Mucosa of rectum (tissue), 2 donors: ENCODE results near the gene RPL22L1.
"Not testable (repeated sequence)": the region's sequence is repeated elsewhere in the genome, so short reads cannot be mapped to it uniquely, and the experiment has no call there.

Experiments
- H3K27ac ChIP-seq, 2 donors: one replicate each; pipeline ENCODE4 v1.7.0; 2013; ENCODE audit warnings: inconsistent platforms in 2 of 2, low read depth in 2 of 2, low read length in 2 of 2
- H3K27me3 ChIP-seq, 2 donors: one replicate each; pipeline ENCODE4 v1.7.0; 2013; ENCODE audit warnings: low read length in 2 of 2; ENCODE audit not compliant: control insufficient read depth in 2 of 2, insufficient read depth in 2 of 2
- H3K36me3 ChIP-seq, 2 donors: one replicate each; pipeline ENCODE4 v1.7.0; 2013; ENCODE audit warnings: low read length in 2 of 2; ENCODE audit not compliant: control insufficient read depth in 2 of 2, insufficient read depth in 2 of 2
- H3K4me1 ChIP-seq, 2 donors: one replicate each; pipeline ENCODE4 v1.7.0; 2013; ENCODE audit warnings: low read length in 2 of 2, mild to moderate bottlenecking in 1 of 2; ENCODE audit not compliant: control insufficient read depth in 2 of 2, insufficient read depth in 2 of 2
- H3K4me3 ChIP-seq, 2 donors: one replicate each; pipeline ENCODE4 v1.7.0; 2013; ENCODE audit warnings: low read length in 2 of 2
- H3K9ac ChIP-seq, 2 donors: one replicate each; pipeline ENCODE4 v1.7.0; 2013; ENCODE audit warnings: low read length in 2 of 2, low read depth in 1 of 2, mild to moderate bottlenecking in 1 of 2
- H3K9me3 ChIP-seq, 2 donors: one replicate each; pipeline ENCODE4 v1.7.0; 2013; ENCODE audit warnings: low read length in 2 of 2; ENCODE audit not compliant: control insufficient read depth in 2 of 2
- donor health status: healthy.
- donor health status: Normal muscosa, but diverticular disease.

RPL22L1 gene

DNA sequence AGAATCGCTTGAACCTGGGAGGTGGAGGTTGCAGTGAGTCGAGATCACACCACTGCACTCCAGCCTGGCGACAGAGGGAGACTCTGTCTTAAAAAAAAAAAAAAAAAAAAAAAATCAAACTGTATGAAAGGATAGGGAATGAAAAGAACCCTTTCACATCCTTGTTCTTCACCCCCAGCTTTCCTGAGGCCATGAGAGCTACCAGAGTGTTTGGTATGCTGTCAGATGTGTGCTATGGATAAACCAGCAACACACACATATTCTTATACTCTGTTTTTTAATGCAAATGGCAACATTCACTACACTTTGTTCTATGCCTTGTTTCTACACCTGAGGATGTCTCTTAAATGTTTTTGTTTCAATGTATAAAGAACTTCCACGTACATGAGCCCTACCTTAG, 33.5 kb downstream of the RPL22L1 start:
- no peaks in the 10 kb centered on the region for H3K36me3 ChIP-seq
- peaks cover 2 to 4% of the 10 kb centered on the region in 2 donors for H3K27me3 ChIP-seq
- no peak overlapping the region for H3K27ac ChIP-seq
- no peaks in the 10 kb centered on the region for H3K4me1 ChIP-seq
- H3K4me3 ChIP-seq, result no peak overlapping the region
- no peak overlapping the region for H3K9ac ChIP-seq
- H3K9me3 ChIP-seq, result no peaks in the 10 kb centered on the region

DNA sequence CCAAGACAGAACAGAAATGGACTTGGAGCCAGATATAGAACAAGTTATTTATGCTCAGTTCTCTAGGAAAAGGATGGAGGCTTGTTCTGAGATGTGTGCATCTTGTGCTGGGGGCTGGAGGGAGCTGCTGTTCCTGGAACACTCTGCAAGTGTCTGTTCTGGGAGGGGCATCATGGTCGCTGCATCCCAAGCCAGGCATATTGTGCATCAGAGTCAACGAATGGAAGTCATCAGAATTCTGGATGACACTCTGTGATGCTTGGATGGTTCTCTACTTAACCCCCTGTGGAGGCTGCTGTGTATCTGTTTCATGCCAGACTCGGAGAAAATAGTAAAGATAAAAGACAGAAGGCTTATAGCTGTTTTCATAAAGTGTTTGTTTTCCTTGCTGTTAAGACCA, 34.7 kb downstream of the RPL22L1 start:
- H3K27ac ChIP-seq, result no peak overlapping the region

DNA sequence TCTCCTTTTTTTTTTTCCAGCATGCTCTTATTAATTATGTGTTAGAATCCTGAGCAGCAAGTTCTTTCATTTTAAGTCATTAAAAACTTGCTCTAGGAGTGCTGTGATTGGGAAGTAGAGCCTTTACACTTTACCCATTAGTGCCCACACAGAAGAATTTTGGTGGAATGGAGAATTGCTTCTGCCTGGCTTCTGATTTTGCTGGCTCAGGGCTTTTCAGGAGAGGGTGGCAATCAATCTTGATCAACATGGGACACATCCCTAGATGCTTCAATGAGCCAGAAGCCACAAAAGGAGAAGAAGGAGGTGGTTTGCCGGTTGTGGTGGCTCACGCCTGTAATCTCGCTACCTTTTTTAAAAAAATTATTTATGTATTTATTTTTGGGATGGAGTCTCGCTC, 39.4 kb downstream of the RPL22L1 start:
- H3K27me3 ChIP-seq, result peaks cover 2 to 4% of the 10 kb centered on the region in 2 donors
- H3K9me3 ChIP-seq, result no peaks in the 10 kb centered on the region
- no peaks in the 10 kb centered on the region for H3K36me3 ChIP-seq
- no peak overlapping the region for H3K9ac ChIP-seq
- no peaks in the 10 kb centered on the region for H3K4me1 ChIP-seq
- no peak overlapping the region for H3K4me3 ChIP-seq
- H3K27ac ChIP-seq, result no peak overlapping the region

More for the DNA sequence above, 34.7 kb downstream of the RPL22L1 start:
- Histone ChIP-seq H3K27me3 (peaks cover 2 to 4% of the 10 kb centered on the region in 2 donors), H3K4me3 (no peak overlapping the region), H3K9ac (no peak overlapping the region), H3K9me3 (no peaks in the 10 kb centered on the region), H3K36me3 (no peaks in the 10 kb centered on the region), H3K4me1 (no peaks in the 10 kb centered on the region)

DNA sequence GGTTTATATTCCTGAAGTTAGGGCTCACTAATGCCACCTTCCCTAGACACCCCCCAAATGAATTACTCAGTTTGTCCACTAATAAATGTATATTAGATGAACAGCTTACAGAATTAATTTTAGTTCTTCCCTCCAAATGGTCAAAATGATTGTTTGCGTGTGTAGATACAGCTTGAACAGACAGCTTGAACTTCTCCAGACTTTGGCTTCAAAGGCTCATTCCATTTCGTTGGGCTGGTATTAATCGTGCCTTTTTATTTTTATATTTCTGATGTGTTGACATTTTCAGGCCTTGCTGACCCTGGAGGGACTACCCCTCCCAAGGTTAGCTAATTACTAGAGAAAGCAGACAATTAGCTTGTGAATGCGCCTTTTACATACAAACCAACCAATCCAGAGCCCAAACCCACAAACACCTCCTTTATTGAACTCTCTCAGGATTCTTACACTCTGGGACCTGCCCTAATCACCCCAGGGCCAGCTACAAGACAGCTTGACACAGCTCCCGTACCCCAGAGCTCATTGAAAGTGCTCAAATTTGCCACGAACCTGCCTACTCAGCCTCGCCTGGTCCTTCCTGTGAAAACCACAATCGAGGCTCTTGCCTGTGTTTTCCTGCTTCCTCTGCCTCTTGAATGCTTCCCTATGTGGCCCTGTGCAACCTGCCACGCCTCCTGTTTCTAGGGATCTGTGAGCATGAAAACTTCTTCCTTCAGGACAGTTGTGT, 40.3 kb downstream of the RPL22L1 start:
- Histone ChIP-seq H3K27ac (no peak overlapping the region), H3K27me3 (peaks cover 0 to 2% of the 10 kb centered on the region in 2 donors)

DNA sequence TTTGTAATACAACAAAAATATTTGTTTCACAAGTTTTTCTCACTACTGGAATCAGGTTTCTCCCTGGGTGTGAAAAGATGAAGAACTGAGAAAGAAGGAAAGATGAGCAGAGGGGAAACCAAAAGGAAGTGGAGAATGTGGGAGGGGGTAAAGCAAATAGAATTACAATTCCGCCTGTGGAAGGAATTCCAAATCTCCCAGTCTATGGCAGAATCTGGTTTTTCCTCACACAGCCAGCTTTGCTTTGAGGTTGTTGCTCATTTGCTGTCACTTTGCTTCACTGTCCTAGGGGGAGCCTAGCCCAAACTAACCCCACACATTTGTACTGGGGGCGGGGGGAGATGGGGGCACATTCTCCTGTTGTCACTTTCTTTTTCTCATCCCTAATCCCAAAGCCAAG, 43.9 kb downstream of the RPL22L1 start:
- Histone ChIP-seq H3K27ac (no peak overlapping the region), H3K36me3 (no peaks in the 10 kb centered on the region), H3K27me3 (no peaks in the 10 kb centered on the region), H3K9ac (no peak overlapping the region), H3K4me3 (no peak overlapping the region), H3K9me3 (no peaks in the 10 kb centered on the region), H3K4me1 (no peaks in the 10 kb centered on the region)

More for the DNA sequence above, 40.3 kb downstream of the RPL22L1 start:
- no peak overlapping the region for H3K4me3 ChIP-seq
- H3K9me3 ChIP-seq, result no peaks in the 10 kb centered on the region
- H3K9ac ChIP-seq, result no peak overlapping the region
- H3K4me1 ChIP-seq, result no peaks in the 10 kb centered on the region
- no peaks in the 10 kb centered on the region for H3K36me3 ChIP-seq

DNA sequence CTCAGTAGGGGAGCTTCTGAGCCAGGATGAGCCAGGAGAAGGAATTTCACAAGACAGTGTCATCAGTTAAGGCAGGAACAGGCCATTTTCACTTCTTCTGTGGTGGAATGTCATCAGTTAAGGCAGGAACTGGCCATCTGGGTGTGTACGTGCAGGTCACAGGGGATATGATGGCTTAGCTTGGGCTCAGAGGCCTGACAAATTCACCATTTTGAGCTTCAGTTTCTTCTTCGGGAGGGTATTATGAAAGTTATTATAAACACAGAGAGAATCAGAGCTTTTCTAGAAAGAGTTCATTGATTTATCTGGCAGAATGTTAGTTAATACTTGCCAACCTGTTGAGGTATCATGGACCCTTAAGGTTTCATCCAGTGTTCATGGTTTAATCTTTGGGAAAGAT, 46.4 kb downstream of the RPL22L1 start:
- H3K4me3 ChIP-seq, H3K27me3 ChIP-seq, H3K27ac ChIP-seq, H3K9ac ChIP-seq, H3K9me3 ChIP-seq, H3K36me3 ChIP-seq, H3K4me1 ChIP-seq: not testable (repeated sequence)

DNA sequence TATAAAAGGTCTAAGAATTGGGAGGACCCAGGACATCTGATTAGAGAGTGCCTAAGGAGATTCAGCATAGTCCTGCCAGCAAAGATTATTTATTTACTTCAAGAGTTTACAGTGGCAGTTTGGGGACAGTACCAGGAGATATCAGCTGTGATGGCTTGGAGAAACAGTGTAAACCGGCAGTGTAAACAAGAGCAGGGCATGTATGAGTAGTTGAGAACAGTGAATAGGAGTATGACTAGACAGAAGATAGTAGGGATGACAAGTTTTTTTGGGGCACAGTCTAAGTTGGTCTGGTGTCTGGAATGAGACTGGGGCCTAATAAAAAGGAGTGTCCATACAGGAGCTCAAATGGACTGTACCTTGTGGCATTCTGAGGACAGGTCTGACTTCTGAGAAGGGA, 51.7 kb downstream of the RPL22L1 start:
- not testable (repeated sequence) for H3K27me3 ChIP-seq, H3K4me1 ChIP-seq, H3K27ac ChIP-seq, H3K9me3 ChIP-seq, H3K36me3 ChIP-seq, H3K4me3 ChIP-seq, H3K9ac ChIP-seq

DNA sequence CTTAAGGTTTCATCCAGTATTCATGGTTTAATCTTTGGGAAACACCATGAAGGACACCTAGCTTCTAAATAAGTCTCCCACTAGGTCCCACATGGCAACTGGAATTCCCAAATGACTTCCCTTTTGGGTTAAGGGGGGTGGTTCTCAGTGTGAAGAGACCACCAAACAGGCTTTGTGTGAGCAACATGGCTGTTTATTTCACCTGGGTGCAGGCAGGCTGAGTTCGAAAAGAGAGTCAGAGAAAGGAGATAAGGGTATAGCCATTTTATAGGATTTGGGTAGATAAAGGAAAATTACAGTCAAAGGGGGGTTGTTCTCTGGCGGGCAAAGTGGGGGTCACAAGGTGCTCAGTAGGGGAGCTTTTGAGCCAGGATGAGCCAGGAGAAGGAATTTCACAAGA, 52.5 kb downstream of the RPL22L1 start:
- H3K4me1 ChIP-seq, H3K9me3 ChIP-seq, H3K4me3 ChIP-seq, H3K27me3 ChIP-seq, H3K27ac ChIP-seq, H3K9ac ChIP-seq, H3K36me3 ChIP-seq: not testable (repeated sequence)

DNA sequence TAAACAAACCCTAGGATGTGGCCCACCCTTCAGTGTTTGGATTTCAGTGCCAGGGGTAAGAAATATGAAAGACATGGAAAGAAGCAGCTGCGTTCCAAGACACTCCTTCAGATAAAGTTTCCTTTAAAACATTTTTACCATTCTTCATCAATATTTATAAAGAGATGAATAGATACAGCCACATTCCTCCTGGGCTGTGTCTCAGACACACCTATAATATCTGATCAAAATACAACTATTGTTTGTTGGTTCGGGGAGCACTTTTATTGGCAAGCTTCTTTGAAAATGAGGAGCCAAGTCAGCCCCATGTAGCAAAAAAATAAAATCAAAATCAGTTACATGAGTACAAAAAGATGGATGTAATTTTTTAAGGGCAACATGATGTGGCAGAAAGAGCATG, 53.2 kb downstream of the RPL22L1 start:
- no peak overlapping the region for H3K4me3 ChIP-seq
- no peaks in the 10 kb centered on the region for H3K36me3 ChIP-seq
- no peak overlapping the region for H3K9ac ChIP-seq
- no peaks in the 10 kb centered on the region for H3K27me3 ChIP-seq
- H3K27ac ChIP-seq, result no peak overlapping the region
- peaks cover 0 to 2% of the 10 kb centered on the region in 2 donors for H3K4me1 ChIP-seq
- no peaks in the 10 kb centered on the region for H3K9me3 ChIP-seq

DNA sequence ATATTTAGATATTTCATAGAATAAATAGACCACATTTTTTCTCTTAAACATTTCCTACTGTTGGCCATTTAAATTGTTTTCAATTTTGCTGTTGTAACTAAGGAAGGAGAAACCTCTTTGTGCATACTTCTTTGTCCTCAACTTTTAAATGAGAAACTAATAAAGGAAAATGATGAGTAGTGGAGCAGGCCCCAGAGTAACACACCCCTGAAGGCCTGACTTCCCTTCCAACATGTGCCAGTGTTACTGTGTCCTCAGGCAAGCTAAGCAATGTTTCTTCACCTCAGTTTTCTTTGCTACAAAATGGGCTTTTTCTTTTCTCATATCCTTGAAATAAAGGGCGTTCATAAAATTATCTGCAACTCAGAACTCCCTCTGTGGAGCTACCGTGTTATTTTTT, 53.7 kb downstream of the RPL22L1 start:
- Histone ChIP-seq H3K9me3 (no peaks in the 10 kb centered on the region), H3K9ac (no peak overlapping the region), H3K4me1 (peaks cover 0 to 6% of the 10 kb centered on the region in 2 donors), H3K27ac (no peak overlapping the region), H3K27me3 (no peaks in the 10 kb centered on the region), H3K4me3 (no peak overlapping the region), H3K36me3 (no peaks in the 10 kb centered on the region)

DNA sequence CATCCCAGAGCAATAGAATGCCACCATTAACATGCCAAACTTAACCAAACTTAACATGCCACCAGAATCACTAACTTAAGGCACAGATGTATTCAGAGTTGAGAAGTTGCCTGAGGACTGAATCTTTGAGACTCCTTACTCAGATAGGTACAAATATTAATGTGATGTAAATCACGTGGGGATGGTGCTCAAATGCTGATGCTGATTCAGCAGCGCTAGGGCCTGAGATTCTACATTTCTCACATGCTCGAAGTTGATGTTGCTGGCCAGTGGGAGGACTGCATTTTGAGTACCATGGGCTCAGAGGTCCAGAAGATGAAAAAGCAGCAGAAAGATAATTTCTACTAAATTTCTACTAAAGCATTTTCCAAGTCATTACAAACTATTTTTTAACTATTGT, 54.1 kb downstream of the RPL22L1 start:
- Histone ChIP-seq H3K4me3 (no peak overlapping the region), H3K27me3 (no peaks in the 10 kb centered on the region), H3K9ac (no peak overlapping the region), H3K4me1 (peaks cover 0 to 6% of the 10 kb centered on the region in 2 donors), H3K36me3 (no peaks in the 10 kb centered on the region), H3K27ac (no peak overlapping the region), H3K9me3 (no peaks in the 10 kb centered on the region)
